Measurements from ENCODE around the gene CLDN4. TPM values are rescaled to one million over a fixed set of nuclear protein-coding genes. Genes with fewer than 3 reads are reported as not detected.

Gene CLDN4
- polyA plus RNA-seq, 3 donors = 0.01 TPM; not detected in 2

- peaks cover 0 to 2% of the 10 kb centered on the region in 2 donors for H3K36me3 Mint-ChIP-seq
- peaks cover 0 to 2% (median 0%) of the 10 kb centered on the region in 7 donors for H3K9me3 Mint-ChIP-seq
- H2AFZ ChIP-seq (ENCODE audit: insufficient read depth, low read depth, low read length, poor library complexity, severe bottlenecking) = no peak overlapping the region
- peaks cover 26 to 45% (median 31%) of the 10 kb centered on the region in 3 donors for H3K27me3 Mint-ChIP-seq (ENCODE audit: low read depth in 3 of 3)
- 89% methylated on average over 7 of the region's 7 CpGs for WGBS (ENCODE audit: insufficient coverage)
- no peaks in the 10 kb centered on the region for H3K9me3 ChIP-seq (replicated peaks in 1 of 2; ENCODE audit: control insufficient read depth in 1 of 2, insufficient read depth in 1 of 2, low read length in 2 of 2)
- no peaks in the 10 kb centered on the region for H3K36me3 ChIP-seq (replicated peaks in 1 of 2; ENCODE audit: control insufficient read depth in 1 of 2, insufficient read depth in 2 of 2, low read length in 2 of 2)
- intact Hi-C loops (cut with micrococcal nuclease) = loop anchor here in 1 of 2 donors (5.0 to 10.0 kb wide), 2 partner anchors 33 to 55 kb away; partner anchors contain the start of genes CLDN3 and TMEM270
- H3K79me2 ChIP-seq (ENCODE audit: insufficient read depth, low read length) = no peaks in the 10 kb centered on the region
- no peak overlapping the region for H3K27ac ChIP-seq (ENCODE audit: low read depth in 1 of 2, low read length in 2 of 2)
- H3K27me3 ChIP-seq (ENCODE audit: control insufficient read depth in 2 of 2, insufficient read depth in 2 of 2, low read length in 2 of 2) = peaks cover 0 to 17% of the 10 kb centered on the region in 2 donors
- no peak overlapping the region for H3K9ac ChIP-seq (ENCODE audit: insufficient read depth, low read length, poor library complexity, severe bottlenecking)
- H3K4me3 ChIP-seq (replicated peaks in 1 of 3; ENCODE audit: low read depth in 2 of 3, low read length in 3 of 3) = no peak overlapping the region
- no peak overlapping the region for H3K4me2 ChIP-seq (replicated peaks; ENCODE audit: extremely low read depth, low read length, poor library complexity, severe bottlenecking)
- no peak overlapping the region for H3K27ac Mint-ChIP-seq
- no peak for DNase-seq
- H3K4me1 ChIP-seq (ENCODE audit: control insufficient read depth in 1 of 2, insufficient read depth in 2 of 2, low read length in 2 of 2) = peaks cover 38 to 51% of the 10 kb centered on the region in 2 donors
- H3K4me3 Mint-ChIP-seq = peak overlapping the region in 1 of 2 donors; percentile 13
- H4K20me1 ChIP-seq (ENCODE audit: insufficient read depth, low read length) = no peaks in the 10 kb centered on the region
- TF ChIP-seq CTCF (IDR thresholded peaks at IDR 0.05) = no peak
- H3K4me1 Mint-ChIP-seq = peaks cover 45% of the 10 kb centered on the region
These were observed 1.3 kb upstream of the CLDN4 start for GRCh38 chr7:73829505-73829904.

DNA sequence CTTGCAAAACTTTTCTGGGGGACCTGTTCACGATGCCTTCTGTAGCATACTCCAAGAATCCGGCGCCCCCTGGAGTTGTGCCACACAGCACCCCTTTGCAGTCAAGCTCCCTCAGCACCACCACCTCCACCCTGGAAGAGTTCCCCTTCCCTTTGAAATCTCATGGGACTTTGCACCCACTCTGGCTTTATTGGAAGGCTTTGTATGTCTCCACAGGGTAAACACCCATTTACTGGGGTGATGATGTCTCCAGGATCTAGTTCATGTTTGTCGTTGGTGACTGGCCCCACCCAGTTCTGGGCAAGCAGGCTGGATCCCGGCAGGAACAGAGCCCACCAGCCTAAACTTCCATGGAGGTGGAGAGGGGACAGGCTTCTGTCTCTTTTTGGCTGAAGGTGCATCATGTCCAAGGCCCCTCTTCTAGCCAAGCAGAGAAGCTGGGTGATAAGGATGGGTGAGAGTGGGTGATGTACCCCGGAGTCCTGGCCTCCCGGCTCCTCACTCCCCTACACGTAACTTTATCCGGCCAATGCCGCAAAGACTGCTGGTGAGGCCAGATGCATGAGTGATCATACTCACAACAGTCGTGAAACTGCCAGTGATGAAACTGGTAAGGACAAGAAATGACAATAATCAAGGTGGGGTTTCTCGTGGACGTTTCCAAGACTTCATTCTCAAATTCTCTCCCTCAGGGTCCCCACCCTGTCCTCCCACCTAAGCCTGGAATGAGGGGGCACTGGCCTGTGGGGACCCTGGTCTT, 695 bp upstream of the CLDN4 start:
- Mint-ChIP-seq H3K4me1 (peaks cover 45% of the 10 kb centered on the region), H3K9me3 (peaks cover 0 to 2% (median 0%) of the 10 kb centered on the region in 7 donors), H3K4me3 (peak overlapping the region in 1 of 2 donors; percentile 13), H3K36me3 (peaks cover 0 to 2% of the 10 kb centered on the region in 2 donors), H3K27me3 (ENCODE audit: low read depth in 3 of 3) (peaks cover 24 to 39% (median 29%) of the 10 kb centered on the region in 3 donors), H3K27ac (no peak overlapping the region)
- Histone ChIP-seq H3K4me2 (replicated peaks; ENCODE audit: extremely low read depth, low read length, poor library complexity, severe bottlenecking) (no peak overlapping the region), H3K27me3 (ENCODE audit: control insufficient read depth in 2 of 2, insufficient read depth in 2 of 2, low read length in 2 of 2) (peaks cover 0 to 17% of the 10 kb centered on the region in 2 donors), H4K20me1 (ENCODE audit: insufficient read depth, low read length) (no peaks in the 10 kb centered on the region), H3K4me1 (ENCODE audit: control insufficient read depth in 1 of 2, insufficient read depth in 2 of 2, low read length in 2 of 2) (peaks cover 38 to 51% of the 10 kb centered on the region in 2 donors), H2AFZ (ENCODE audit: insufficient read depth, low read depth, low read length, poor library complexity, severe bottlenecking) (no peak overlapping the region), H3K9ac (ENCODE audit: insufficient read depth, low read length, poor library complexity, severe bottlenecking) (no peak overlapping the region), H3K79me2 (ENCODE audit: insufficient read depth, low read length) (no peaks in the 10 kb centered on the region), H3K9me3 (replicated peaks in 1 of 2; ENCODE audit: control insufficient read depth in 1 of 2, insufficient read depth in 1 of 2, low read length in 2 of 2) (no peaks in the 10 kb centered on the region), H3K27ac (ENCODE audit: low read depth in 1 of 2, low read length in 2 of 2) (no peak overlapping the region), H3K36me3 (replicated peaks in 1 of 2; ENCODE audit: control insufficient read depth in 1 of 2, insufficient read depth in 2 of 2, low read length in 2 of 2) (no peaks in the 10 kb centered on the region), H3K4me3 (replicated peaks in 1 of 3; ENCODE audit: low read depth in 2 of 3, low read length in 3 of 3) (no peak overlapping the region)
- TF ChIP-seq CTCF (IDR thresholded peaks at IDR 0.05) = no peak
- WGBS (ENCODE audit: insufficient coverage) = 88% methylated on average over 4 of the region's 13 CpGs
- no peak for DNase-seq
- intact Hi-C loops (cut with micrococcal nuclease) = loop anchor here in 1 of 2 donors (5.0 to 10.0 kb wide), 2 partner anchors 32 to 55 kb away; partner anchors contain the start of genes CLDN3 and TMEM270
